Measurements from ENCODE around the gene CATSPER2.
"Not testable (repeated sequence)": the region's sequence is repeated elsewhere in the genome, so short reads cannot be mapped to it uniquely, and the experiment has no call there.

CATSPER2 gene

DNA sequence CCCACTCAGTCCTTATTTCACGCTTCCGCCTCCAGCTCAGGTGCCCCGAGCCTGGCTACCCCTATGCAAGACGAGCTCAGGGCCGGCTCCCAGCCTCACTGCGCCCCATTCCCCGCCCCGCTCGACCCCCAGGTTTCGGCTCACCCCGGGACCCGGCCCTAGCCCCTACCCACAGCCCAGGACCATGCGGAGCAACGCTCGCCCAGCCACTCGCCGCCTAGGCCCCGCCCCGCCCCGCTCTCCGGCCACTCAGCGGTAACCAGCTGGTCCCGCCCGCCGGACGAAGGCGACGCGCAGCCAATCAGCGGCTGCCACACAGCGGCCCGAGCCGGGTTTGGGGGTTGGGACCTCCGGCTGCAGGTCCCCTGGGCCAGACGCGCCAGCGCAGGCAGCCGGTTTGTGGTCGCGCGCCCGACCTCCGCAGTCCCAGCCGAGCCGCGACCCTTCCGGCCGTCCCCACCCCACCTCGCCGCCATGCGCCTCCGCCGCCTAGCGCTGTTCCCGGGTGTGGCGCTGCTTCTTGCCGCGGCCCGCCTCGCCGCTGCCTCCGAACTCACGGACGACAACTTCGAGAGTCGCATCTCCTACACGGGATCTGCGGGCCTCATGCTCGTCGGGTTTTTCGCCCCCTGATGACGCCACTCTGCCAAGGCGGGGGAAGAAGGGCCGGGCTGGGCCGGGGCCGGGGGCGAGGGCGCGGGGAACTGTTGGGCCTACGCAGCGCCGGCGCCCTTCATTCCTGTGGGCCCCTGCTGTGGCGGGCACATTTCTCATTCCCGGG is at the start of gene CATSPER2:
CATSPER2 (minus strand) TSS at position 196 of the 781 bp plus-strand sequence. CDS start 783 bp downstream, outside the sequence.
- DNase-seq (ENCODE audit: low read depth), result no peak

DNA sequence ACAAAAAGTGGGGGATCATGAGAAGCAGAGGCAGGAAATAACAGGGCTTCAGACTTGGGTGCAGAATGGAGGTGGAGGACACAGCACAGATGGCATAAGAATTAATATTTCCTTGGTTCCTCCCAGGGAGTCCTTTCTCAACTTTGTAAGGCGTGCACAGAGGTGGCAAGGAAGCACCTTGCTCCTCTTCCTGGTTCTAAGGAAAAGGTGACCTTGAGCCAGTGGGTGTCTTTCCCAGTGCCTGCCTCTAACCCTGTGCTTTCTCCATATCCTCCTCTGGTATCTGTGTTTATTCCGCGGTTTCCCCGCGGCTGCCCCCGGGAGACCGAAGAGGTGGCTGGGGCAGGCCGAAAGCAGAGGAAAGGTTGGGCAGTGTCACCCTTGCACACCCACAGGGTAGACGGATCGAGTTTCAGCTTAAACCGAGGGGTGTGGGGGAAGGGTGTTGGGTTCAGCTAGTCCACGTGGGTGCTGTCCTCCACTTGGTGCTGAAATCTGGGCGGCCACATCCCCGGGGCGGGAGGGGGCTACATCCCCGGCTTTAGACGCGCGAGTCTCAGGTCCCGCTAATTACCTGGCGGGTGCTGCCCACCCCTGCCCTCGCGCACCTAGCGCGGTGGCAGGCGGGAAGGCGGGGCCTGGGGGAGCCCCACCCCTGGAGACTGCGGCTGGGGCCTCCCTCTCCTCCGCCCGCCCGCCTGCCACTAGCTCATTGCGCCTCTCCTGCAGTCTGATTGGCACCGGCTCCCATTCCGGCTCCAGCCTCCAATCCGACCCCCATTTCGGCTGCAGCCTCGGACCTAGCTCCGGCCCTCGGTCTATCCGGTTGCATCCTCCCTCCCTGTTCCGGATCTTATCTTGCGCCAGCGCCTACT is 44.7 kb upstream of the CATSPER2 start, which contains the start of gene CKMT1A:
CKMT1A (plus strand) TSS at position 712 of the 875 bp plus-strand sequence. CDS start 192 bp downstream, outside the sequence.
- not testable (repeated sequence) for DNase-seq (ENCODE audit: low read depth)

DNA sequence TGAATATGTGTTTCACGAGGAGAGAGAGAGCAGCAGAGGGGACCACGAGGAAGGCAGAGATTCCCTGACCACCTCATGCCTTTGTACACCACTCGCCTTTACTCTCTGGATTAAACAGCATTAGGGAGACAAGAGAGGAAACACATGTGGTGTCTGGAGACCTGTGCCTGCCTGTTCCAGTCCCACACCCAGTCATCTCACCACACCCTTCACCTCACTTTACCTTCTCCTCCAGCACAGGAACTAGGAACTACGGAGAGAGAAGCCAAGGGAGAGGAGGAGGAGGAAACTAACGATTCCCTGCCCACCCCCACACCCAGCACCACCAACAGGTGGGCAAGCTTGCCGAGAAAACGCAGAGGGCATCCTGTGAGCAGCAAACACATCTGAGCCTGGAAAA is 44.0 kb upstream of the CATSPER2 start:
- not testable (repeated sequence) for DNase-seq (ENCODE audit: low read depth)

- DNase-seq (ENCODE audit: low read depth), result not testable (repeated sequence)
Observed at GRCh38 chr15:43689604-43690301, 41.1 kb upstream of the CATSPER2 start.

DNA sequence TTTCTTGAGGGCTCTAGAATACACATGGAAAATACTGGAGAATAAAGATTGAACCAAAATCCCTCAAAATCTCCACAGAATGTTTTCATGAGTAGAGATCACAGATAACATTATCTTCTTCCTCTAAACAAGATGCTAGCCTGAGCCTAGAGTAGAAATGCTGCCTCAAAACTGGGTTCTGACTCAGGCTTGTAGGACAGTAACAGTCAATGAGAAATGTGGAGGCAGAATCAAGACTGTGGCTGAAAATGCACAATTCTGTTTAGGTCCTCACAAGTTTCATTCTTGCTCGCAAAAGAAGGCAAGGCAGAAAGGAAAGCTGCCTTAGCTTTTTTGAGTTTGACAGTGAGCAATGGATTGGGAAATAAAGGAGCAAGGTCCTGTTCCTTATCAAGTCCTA is 25.5 kb upstream of the CATSPER2 start:
- DNase-seq (ENCODE audit: low read depth), result not testable (repeated sequence)

- DNase-seq (ENCODE audit: low read depth), result not testable (repeated sequence)
Observed at GRCh38 chr15:43666177-43666576, 17.5 kb upstream of the CATSPER2 start.

GRCh38 chr15:43663333-43663732 is 14.7 kb upstream of the CATSPER2 start:
- DNase-seq (ENCODE audit: low read depth), result not testable (repeated sequence)

GRCh38 chr15:43662293-43662692 is 13.6 kb upstream of the CATSPER2 start:
- not testable (repeated sequence) for DNase-seq (ENCODE audit: low read depth)

GRCh38 chr15:43659727-43660126 is 11.1 kb upstream of the CATSPER2 start:
- DNase-seq (ENCODE audit: low read depth), result not testable (repeated sequence)

DNA sequence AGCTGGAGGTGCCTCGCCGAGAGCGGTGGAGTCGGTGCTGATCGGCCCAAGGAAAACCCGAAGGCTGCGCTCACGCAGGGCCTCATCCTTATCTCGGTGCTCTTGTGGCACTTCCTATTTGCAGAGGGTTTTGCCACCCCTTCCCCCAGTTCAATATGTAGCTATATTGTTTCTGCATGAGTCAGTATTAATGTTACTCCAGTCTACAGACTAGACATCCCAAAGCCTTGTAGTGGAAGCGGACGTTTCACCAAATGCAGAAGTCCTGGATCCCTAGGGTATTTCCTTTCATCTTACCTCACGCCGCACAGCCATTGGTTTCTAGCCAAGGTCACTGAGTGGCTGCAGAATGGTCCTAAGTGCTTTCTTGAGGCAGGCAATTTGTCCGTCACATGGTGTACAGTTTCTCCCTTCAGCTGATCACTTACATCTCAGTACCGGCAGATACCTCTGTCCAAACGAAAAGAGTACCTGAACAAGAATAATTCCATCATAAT is 834 bp upstream of the CATSPER2 start:
- not testable (repeated sequence) for DNase-seq (ENCODE audit: low read depth)

- not testable (repeated sequence) for DNase-seq (ENCODE audit: low read depth)
Observed at GRCh38 chr15:43638464-43639204, 10.0 kb downstream of the CATSPER2 start.

DNA sequence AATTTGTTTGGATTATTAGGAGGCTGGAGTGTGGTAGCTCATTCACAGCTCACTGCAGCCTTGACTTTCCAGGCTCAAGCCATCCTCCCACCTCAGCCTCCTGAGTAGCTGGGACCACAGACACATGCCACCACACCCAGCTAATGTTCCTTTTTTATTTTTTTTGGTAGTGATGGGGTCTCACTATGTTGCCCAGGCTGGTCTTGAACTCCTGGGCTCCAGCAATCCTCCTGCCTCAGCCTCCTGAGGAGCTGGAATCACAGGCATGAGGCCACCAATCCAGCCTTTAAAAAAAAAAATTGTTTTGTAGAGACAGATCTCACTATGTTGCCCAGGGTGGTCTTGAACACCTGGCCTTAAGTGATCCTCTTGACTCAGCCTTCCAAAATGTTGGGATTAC is 21.7 kb downstream of the CATSPER2 start:
- not testable (repeated sequence) for DNase-seq (ENCODE audit: low read depth)

DNA sequence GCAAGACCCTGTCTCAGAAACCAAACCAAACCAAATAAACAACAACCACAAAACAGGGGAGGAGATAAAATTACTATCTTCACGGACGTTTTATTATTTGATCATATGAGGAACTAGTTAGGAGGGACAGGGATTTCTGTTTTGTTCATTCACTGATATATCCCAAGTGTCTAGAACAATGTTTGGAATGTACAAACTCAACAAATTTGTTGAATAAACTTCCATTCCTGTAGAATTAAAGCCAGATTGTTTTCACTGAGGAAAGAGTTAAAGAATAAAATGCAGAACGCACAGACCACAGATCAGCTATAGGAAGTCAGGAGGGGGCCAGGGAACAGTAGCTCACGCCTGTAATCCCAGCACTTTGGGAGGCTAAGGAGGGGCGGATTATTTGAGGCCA is 23.5 kb downstream of the CATSPER2 start:
- DNase-seq (ENCODE audit: low read depth), result peak; percentile 31

DNA sequence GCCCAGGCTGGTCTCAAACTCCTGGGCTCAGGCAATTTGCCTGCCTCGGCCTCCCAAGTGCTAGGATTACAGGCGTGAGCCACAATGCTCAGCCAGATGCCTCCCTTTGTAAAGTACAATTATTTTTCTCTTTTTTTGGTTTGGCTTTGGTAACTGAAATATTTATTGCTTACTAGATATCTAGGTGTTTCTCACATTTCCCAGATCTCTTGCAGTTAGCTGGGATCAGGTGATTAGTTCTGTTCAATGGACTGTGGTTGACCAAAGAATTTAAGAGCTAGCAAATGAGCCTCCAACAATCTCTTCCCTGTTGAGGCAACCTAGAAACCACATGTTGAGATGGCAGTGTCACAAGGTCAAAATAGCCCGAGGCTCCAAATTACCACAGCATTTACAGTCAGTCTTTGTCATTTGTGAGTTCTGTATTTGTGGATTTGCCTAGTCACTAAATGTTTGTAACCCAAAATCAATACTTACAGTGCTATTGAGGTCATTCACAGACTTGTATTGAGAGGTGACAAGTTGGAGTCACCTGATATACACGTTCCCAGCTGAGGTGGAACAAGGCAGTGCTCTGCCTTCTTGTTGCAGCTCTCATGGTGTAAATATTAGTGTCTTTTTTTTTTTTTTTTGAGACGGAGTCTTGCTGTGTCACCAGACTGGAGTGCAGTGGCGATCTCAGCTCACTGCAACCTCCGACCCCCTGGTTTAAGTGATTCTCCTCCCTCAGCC is 26.4 kb downstream of the CATSPER2 start:
- DNase-seq (ENCODE audit: low read depth), result peak; percentile 6

GRCh38 chr15:43618700-43619099 is 29.9 kb downstream of the CATSPER2 start, which contains the start of gene STRC:
TSS of gene STRC (minus strand) at chr15:43618800. CDS start at chr15:43618722, 78 bp downstream.
- not testable (repeated sequence) for DNase-seq (ENCODE audit: low read depth)

DNA sequence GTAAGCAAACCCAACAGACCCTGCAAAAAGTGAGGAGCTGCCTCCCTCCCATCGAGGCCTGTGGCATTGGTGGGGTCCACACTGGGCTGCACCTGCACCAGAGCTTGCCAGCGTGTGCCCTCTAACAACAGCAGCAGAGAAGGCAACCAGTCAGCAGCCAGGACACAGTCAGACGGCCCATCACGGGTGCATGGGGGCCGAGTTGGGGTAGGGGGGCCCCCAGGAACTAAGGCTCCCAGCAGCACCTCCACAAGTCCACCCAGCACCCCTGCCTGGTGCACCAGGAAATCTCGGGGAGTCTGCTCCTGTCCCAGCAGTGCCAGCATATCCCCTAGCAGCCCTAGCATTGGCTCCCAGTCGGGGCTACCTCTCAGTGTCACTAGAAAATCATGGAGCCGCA is 30.9 kb downstream of the CATSPER2 start:
- DNase-seq (ENCODE audit: low read depth), result not testable (repeated sequence)

- DNase-seq (ENCODE audit: low read depth), result peak; percentile 3
Observed at GRCh38 chr15:43602233-43602632, 46.4 kb downstream of the CATSPER2 start.

- not testable (repeated sequence) for DNase-seq (ENCODE audit: low read depth)
Observed at GRCh38 chr15:43600200-43600599, 48.4 kb downstream of the CATSPER2 start.

DNA sequence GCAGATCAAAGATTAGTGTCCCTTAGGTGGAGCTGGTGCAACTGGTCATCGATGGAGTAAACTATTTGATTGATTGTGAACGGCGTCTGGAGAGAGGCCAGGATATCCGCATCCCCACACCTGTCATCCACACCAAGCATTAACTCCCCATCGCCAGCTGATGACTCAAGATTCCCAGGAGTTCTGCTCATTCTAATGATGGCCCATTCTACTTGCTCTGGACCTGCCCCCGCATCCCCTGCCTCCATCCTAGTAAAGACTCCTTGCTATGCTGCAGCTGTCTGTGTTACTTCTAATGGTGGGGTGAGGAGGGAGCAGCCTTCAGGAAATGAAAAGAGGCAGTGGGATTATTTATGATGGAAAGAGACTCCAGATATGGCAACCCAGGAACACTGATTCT is 49.5 kb downstream of the CATSPER2 start:
- not testable (repeated sequence) for DNase-seq (ENCODE audit: low read depth)
